ENCODE results near the gene FITM1. TPM values are rescaled to one million over a fixed set of nuclear protein-coding genes. Genes with fewer than 3 reads are reported as not detected.

FITM1 gene
- total RNA-seq, 1 experiment from 2014 or later = 0.72 TPM

DNA sequence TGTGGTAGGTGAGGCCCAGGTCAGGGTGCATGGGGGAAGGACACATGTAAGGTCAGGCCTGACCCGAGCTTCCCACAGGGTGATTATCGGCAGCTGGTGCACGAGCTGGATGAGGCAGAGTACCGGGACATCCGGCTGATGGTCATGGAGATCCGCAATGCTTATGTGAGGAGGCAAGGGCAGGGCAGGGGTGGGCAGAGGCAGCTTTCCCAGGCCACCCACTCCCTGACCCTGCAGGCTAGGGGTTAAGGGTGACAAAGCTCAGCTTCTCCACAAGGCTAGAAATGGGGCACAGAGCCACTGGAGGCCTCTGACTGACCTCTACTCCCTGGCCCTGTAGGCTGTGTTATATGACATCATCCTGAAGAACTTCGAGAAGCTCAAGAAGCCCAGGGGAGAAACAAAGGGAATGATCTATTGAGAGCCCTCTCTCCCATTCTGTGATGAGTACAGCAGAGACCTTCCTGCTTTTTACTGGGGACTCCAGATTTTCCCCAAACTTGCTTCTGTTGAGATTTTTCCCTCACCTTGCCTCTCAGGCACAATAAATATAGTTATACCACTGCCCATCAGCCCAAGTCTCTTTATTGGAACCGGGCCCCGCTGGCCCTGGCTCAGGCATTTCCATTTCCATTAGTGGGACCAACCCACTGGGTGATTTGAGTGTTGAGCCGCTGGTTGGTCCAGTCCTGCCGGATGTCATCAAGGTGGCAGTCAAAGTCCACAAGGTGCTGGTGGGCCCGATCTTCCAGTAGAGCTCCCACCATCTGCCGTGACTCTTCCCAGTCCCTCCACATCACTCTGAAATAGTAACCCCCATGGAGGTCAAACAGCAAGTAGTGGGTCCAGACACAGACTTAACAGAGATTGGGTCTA is 8.2 kb downstream of the FITM1 start:
- no peak overlapping the region for H4K5ac ChIP-seq (ENCODE audit: insufficient read length, low read depth, low read length)
- H3K18ac ChIP-seq (ENCODE audit: insufficient read length, low read depth, low read length) = no peak overlapping the region
- H3K79me2 ChIP-seq (ENCODE audit: insufficient read depth, low read length) = peaks cover 3% of the 10 kb centered on the region; the same call in 1 of the 2 replicates
- TF ChIP-seq, protein P1, sequence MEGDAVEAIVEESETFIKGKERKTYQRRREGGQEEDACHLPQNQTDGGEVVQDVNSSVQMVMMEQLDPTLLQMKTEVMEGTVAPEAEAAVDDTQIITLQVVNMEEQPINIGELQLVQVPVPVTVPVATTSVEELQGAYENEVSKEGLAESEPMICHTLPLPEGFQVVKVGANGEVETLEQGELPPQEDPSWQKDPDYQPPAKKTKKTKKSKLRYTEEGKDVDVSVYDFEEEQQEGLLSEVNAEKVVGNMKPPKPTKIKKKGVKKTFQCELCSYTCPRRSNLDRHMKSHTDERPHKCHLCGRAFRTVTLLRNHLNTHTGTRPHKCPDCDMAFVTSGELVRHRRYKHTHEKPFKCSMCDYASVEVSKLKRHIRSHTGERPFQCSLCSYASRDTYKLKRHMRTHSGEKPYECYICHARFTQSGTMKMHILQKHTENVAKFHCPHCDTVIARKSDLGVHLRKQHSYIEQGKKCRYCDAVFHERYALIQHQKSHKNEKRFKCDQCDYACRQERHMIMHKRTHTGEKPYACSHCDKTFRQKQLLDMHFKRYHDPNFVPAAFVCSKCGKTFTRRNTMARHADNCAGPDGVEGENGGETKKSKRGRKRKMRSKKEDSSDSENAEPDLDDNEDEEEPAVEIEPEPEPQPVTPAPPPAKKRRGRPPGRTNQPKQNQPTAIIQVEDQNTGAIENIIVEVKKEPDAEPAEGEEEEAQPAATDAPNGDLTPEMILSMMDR (conservative IDR thresholded peaks at IDR 0.05) = no peak
- no peak overlapping the region for H3K14ac ChIP-seq (ENCODE audit: insufficient read depth, low read length)
- H3K4ac ChIP-seq (ENCODE audit: low read depth, low read length) = no peak overlapping the region
- no peaks in the 10 kb centered on the region for H3K4me1 ChIP-seq (ENCODE audit: insufficient read depth, low read length)
- H3K27ac Mint-ChIP-seq = peak overlapping the region in 1 of 3 experiments; percentile 52; a peak in 4 of 7 replicates
- H3K4me3 Mint-ChIP-seq = peak overlapping the region; percentile 98 to 100; a peak in 4 of 5 replicates
- no CpG with 5 or more reads among the region's 13 CpGs for WGBS (ENCODE audit: extremely low coverage, insufficient read length, low lambda C conversion rate)
- no peak overlapping the region for H2BK20ac ChIP-seq (ENCODE audit: low read depth, low read length, poor library complexity, severe bottlenecking)
- H3K56ac ChIP-seq (ENCODE audit: insufficient read length, low read depth, low read length) = no peak overlapping the region
- 0 out of 5 replicates have a peak, but pooled peaks cover 0 to 2% of the 10 kb centered on the region in 2 experiments for H3K9me3 Mint-ChIP-seq
- H3K27me3 Mint-ChIP-seq (ENCODE audit: low read depth) = no peaks in the 10 kb centered on the region
- H2AFZ ChIP-seq (ENCODE audit: low read length) = no peak overlapping the region
- H3K4me1 Mint-ChIP-seq = peaks cover 31 to 33% of the 10 kb centered on the region in 2 experiments
- H3K9ac ChIP-seq (ENCODE audit: extremely low read depth, insufficient read length, low read length) = no peak overlapping the region
- H2BK12ac ChIP-seq (ENCODE audit: insufficient read length, low read depth, low read length) = no peak overlapping the region
- peaks cover 2% of the 10 kb centered on the region for H3K79me1 ChIP-seq (ENCODE audit: insufficient read depth, low read depth, low read length, poor library complexity, severe bottlenecking)
- peaks cover 10% of the 10 kb centered on the region for H3K23me2 ChIP-seq (ENCODE audit: insufficient read length, low read depth, low read length, poor library complexity, severe bottlenecking)
- H2BK5ac ChIP-seq (ENCODE audit: insufficient read length, low read length) = no peak overlapping the region
- H3K27me3 ChIP-seq (ENCODE audit: insufficient read depth, low read length) = no peaks in the 10 kb centered on the region
- no peak overlapping the region for H2BK120ac ChIP-seq (ENCODE audit: low read depth, low read length, poor library complexity, severe bottlenecking)
- H3K4me2 ChIP-seq (ENCODE audit: insufficient read depth, insufficient read length, low read length) = no peak overlapping the region
- peaks cover 22 to 43% (median 37%) of the 10 kb centered on the region in 3 experiments for H3K36me3 Mint-ChIP-seq (ENCODE audit: insufficient read depth in 1 of 3, low read depth in 3 of 3)
- no peak overlapping the region for H4K91ac ChIP-seq (ENCODE audit: insufficient read length, low read depth, low read length)
- no peak overlapping the region for H2BK15ac ChIP-seq (ENCODE audit: low read depth, low read length)
- no peaks in the 10 kb centered on the region for H3K9me3 ChIP-seq (ENCODE audit: control insufficient read depth, low read depth, low read length)
- H3T11ph ChIP-seq (ENCODE audit: low read length) = no peak overlapping the region
- H4K20me1 ChIP-seq (ENCODE audit: control insufficient read depth, insufficient read depth, insufficient read length) = no peaks in the 10 kb centered on the region
- no peak overlapping the region for H2AK5ac ChIP-seq (ENCODE audit: insufficient read length, low read length)
- no peak overlapping the region for H3K23ac ChIP-seq (ENCODE audit: insufficient read length, low read depth, low read length)
- H4K8ac ChIP-seq (replicated peaks; ENCODE audit: insufficient read length, low read depth, low read length) = no peak overlapping the region
- no peak for DNase-seq
- H3K27ac ChIP-seq (ENCODE audit: insufficient read length, low read depth, low read length) = no peak overlapping the region

All from H9 (cell line).